GM13977 (cell line): ENCODE data around the gene NLE1.

ENCODE experiments used
- DNase-seq: peaks from one replicate; pipeline ENCODE4 v3.0.0; 2012; ENCODE audit warnings: low spot score
- CTCF ChIP-seq: IDR thresholded peaks from 2 replicates; pipeline ENCODE4 v1.5.1; 2012; ENCODE audit warnings: mild to moderate bottlenecking, control low read depth; ENCODE audit not compliant: insufficient read depth; ENCODE audit errors: extremely low read depth, missing control alignments
- in situ Hi-C: fragments of 300-500 bp; cut with MboI; formaldehyde crosslinking; loops from one replicate; pipeline ENCODE4 v1.12.0; 2022; ENCODE audit warnings: low sequenced_read_pairs, low pct_unique_long_range_greater_than_20kb, mixed read lengths, inconsistent platforms; ENCODE audit not compliant: unreplicated experiment

Gene NLE1

DNA sequence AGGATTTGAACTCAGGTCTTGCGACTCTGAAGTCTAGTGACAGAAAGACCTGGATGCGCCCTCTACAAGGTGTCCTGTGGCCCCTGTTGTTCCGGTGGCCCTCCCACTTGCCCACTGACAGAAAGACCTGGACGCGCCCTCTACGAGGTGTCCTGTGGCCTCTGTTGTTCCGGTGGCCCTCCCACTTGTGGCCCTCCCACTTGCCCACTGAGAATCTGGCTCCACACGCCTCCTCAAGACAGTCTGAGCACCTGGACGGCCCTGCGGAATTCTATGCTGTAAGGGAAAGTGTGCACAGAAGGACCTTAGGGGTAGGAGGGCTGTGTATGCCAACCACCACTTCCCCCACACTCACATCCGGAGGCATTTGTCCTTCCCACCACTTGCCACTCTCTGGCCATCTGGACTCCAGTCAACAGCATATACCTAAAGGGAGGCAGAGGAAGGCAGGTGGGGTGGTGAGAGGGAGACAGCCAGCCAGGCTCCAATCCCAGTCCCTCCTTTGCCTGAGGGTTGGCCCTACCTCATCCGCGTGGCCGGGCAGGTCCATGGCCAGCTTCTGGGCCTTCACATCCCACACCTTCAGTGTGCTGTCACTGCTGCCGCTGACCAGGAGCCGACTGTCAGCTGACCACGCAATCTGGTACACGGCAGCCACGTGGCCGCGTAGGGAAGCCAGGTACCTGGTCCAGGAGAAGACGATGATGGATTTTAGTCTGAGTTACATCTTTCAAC lies 9.1 kb downstream of the NLE1 start:
- in situ Hi-C loops, result no loop called here
- no peak for DNase-seq
- TF ChIP-seq CTCF, result no peak

- TF ChIP-seq CTCF, result no peak
- no peak for DNase-seq
These were observed 10.0 kb downstream of the NLE1 start for GRCh38 chr17:35132099-35132498.

DNA sequence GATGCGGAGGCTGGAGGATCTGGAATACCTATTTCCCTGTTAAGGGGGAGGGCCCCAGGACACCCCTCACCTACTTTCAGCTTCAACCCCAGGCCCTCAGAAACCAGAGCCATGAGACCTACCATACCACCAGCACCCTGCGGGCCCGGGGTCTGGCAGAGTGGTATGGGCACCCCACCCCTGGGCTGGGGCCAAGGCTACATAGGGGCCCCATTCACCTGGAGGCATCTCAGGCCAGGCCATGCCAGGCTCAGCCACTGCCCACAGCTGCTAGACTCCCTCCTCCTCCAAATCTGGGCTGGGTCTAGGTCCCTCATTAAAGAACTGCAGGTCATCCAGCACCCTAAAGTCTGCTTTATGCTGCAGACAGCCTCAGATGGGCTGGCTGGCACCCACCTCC lies 11.7 kb downstream of the NLE1 start:
- in situ Hi-C loops, result no loop called here
- TF ChIP-seq CTCF, result no peak
- no peak for DNase-seq

More at GRCh38 chr17:35132099-35132498, 10.0 kb downstream of the NLE1 start:
- in situ Hi-C loops, result no loop called here

- no peak for TF ChIP-seq CTCF
- no peak for DNase-seq
- in situ Hi-C loops, result no loop called here
These were observed 12.1 kb downstream of the NLE1 start for GRCh38 chr17:35129973-35130351.

- in situ Hi-C loops, result no loop called here
- no peak for DNase-seq
- no peak for TF ChIP-seq CTCF
These were observed 12.7 kb downstream of the NLE1 start for GRCh38 chr17:35129154-35129972.

- in situ Hi-C loops, result no loop called here
- no peak for TF ChIP-seq CTCF
- DNase-seq, result no peak
These were observed 14.2 kb downstream of the NLE1 start for GRCh38 chr17:35127751-35128514.
